H9 (cell line): Measurements from ENCODE around the gene PDC. TPM values are rescaled to one million over a fixed set of nuclear protein-coding genes. Genes with fewer than 3 reads are reported as not detected.

ENCODE experiments used
- DNase-seq: peaks from one replicate; pipeline ENCODE4 v3.0.0-alpha.2; 2017
- H2AFZ ChIP-seq: one replicate; pipeline ENCODE4 v1.6.1; 2013; ENCODE audit warnings: mild to moderate bottlenecking, low read length, control low read depth, moderate library complexity
- H2AK5ac ChIP-seq: 2 replicates; pipeline ENCODE4 v1.6.1; 2013; ENCODE audit warnings: low read length, control low read depth, mixed read lengths; ENCODE audit not compliant: insufficient read length
- H2BK120ac ChIP-seq: one replicate; pipeline ENCODE4 v1.6.1; 2013; ENCODE audit warnings: low read depth, mild to moderate bottlenecking, low read length, control low read depth, inconsistent platforms; ENCODE audit not compliant: poor library complexity, severe bottlenecking
- H2BK12ac ChIP-seq: 2 replicates; pipeline ENCODE4 v1.6.1; 2013; ENCODE audit warnings: low read length, control low read depth, mixed read lengths, low read depth; ENCODE audit not compliant: insufficient read length
- H2BK15ac ChIP-seq: 2 replicates; pipeline ENCODE4 v1.6.1; 2013; ENCODE audit warnings: low read depth, low read length, control low read depth
- H2BK20ac ChIP-seq: one replicate; pipeline ENCODE4 v1.6.1; 2013; ENCODE audit warnings: low read depth, mild to moderate bottlenecking, low read length, control low read depth, inconsistent platforms; ENCODE audit not compliant: poor library complexity, severe bottlenecking
- H2BK5ac ChIP-seq: 2 replicates; pipeline ENCODE4 v1.6.1; 2013; ENCODE audit warnings: low read length, control low read depth, mixed read lengths; ENCODE audit not compliant: insufficient read length
- H3K14ac ChIP-seq: 2 replicates; pipeline ENCODE4 v1.6.1; 2013; ENCODE audit warnings: low read length, control low read depth; ENCODE audit not compliant: insufficient read depth
- H3K18ac ChIP-seq: 2 replicates; pipeline ENCODE4 v1.6.1; 2013; ENCODE audit warnings: low read depth, mild to moderate bottlenecking, mixed read lengths, low read length, control low read depth; ENCODE audit not compliant: insufficient read length
- H3K23ac ChIP-seq: 2 replicates; pipeline ENCODE4 v1.6.1; 2013; ENCODE audit warnings: low read length, control low read depth, mixed read lengths, low read depth; ENCODE audit not compliant: insufficient read length
- H3K23me2 ChIP-seq: 2 replicates; pipeline ENCODE4 v1.6.1; 2013; ENCODE audit warnings: low read depth, mild to moderate bottlenecking, mixed read lengths, low read length, control low read depth; ENCODE audit not compliant: insufficient read length, poor library complexity, severe bottlenecking
- H3K27ac ChIP-seq: 2 replicates; pipeline ENCODE4 v1.5.1; 2013; ENCODE audit warnings: low read length, control low read depth, mixed read lengths, low read depth; ENCODE audit not compliant: insufficient read length
- H3K27me3 ChIP-seq: 2 replicates; pipeline ENCODE4 v1.6.1; 2013; ENCODE audit warnings: low read length, control low read depth, inconsistent platforms; ENCODE audit not compliant: insufficient read depth
- H3K4ac ChIP-seq: 2 replicates; pipeline ENCODE4 v1.6.1; 2013; ENCODE audit warnings: low read depth, mild to moderate bottlenecking, control low read depth, inconsistent platforms, low read length, moderate library complexity
- H3K4me1 ChIP-seq: 2 replicates; pipeline ENCODE4 v1.6.1; 2013; ENCODE audit warnings: low read length, control low read depth, inconsistent platforms; ENCODE audit not compliant: insufficient read depth
- H3K4me2 ChIP-seq: 2 replicates; pipeline ENCODE4 v1.6.1; 2013; ENCODE audit warnings: low read length, control low read depth, mixed read lengths; ENCODE audit not compliant: insufficient read length, insufficient read depth
- H3K56ac ChIP-seq: 2 replicates; pipeline ENCODE4 v1.6.1; 2013; ENCODE audit warnings: low read depth, mild to moderate bottlenecking, mixed read lengths, low read length, control low read depth; ENCODE audit not compliant: insufficient read length
- H3K79me1 ChIP-seq: 2 replicates; pipeline ENCODE4 v1.6.1; 2013; ENCODE audit warnings: low read depth, mild to moderate bottlenecking, moderate library complexity, low read length, control low read depth, inconsistent platforms; ENCODE audit not compliant: insufficient read depth, poor library complexity, severe bottlenecking
- H3K79me2 ChIP-seq: 2 replicates; pipeline ENCODE4 v1.6.1; 2013; ENCODE audit warnings: low read length, control low read depth, inconsistent platforms; ENCODE audit not compliant: insufficient read depth
- H3K9ac ChIP-seq: 2 replicates; pipeline ENCODE4 v1.6.1; 2013; ENCODE audit warnings: low read length, control low read depth, mixed read lengths; ENCODE audit not compliant: insufficient read length; ENCODE audit errors: extremely low read depth
- H3K9me3 ChIP-seq: one replicate; pipeline ENCODE4 v1.6.1; 2013; ENCODE audit warnings: low read depth, low read length, inconsistent platforms; ENCODE audit not compliant: control insufficient read depth
- H3T11ph ChIP-seq: one replicate; pipeline ENCODE4 v1.6.1; 2013; ENCODE audit warnings: mild to moderate bottlenecking, low read length, control low read depth, inconsistent platforms
- H4K20me1 ChIP-seq: one replicate; pipeline ENCODE4 v1.6.1; 2013; ENCODE audit not compliant: control insufficient read depth, insufficient read length, insufficient read depth
- H4K5ac ChIP-seq: 2 replicates; pipeline ENCODE4 v1.6.1; 2013; ENCODE audit warnings: low read depth, mild to moderate bottlenecking, mixed read lengths, low read length, control low read depth; ENCODE audit not compliant: insufficient read length
- H4K8ac ChIP-seq: replicated peaks from 2 replicates; pipeline ENCODE4 v1.6.1; 2013; ENCODE audit warnings: low read length, control low read depth, mixed read lengths, low read depth; ENCODE audit not compliant: insufficient read length
- H4K91ac ChIP-seq: 2 replicates; pipeline ENCODE4 v1.6.1; 2013; ENCODE audit warnings: low read depth, mild to moderate bottlenecking, moderate library complexity, mixed read lengths, low read length, control low read depth; ENCODE audit not compliant: insufficient read length
- H3K27ac Mint-ChIP-seq, 3 experiments: 2 replicates in 2 of 3; 3 replicates in 1 of 3; pipeline ENCODE4 v1.8.0; 2020 to 2021; ENCODE audit warnings: mixed read lengths in 3 of 3, mild to moderate bottlenecking in 1 of 3, moderate library complexity in 1 of 3
- H3K27me3 Mint-ChIP-seq: 2 replicates; pipeline ENCODE4 v1.8.0; 2021; ENCODE audit warnings: low read depth, mild to moderate bottlenecking, moderate library complexity, mixed read lengths
- H3K36me3 Mint-ChIP-seq, 3 experiments: 2 replicates in 2 of 3; 3 replicates in 1 of 3; pipeline ENCODE4 v1.8.0; 2020 to 2021; ENCODE audit warnings: low read depth in 3 of 3, mixed read lengths in 3 of 3; ENCODE audit not compliant: insufficient read depth in 1 of 3
- H3K4me1 Mint-ChIP-seq, 2 experiments: 2 replicates each; pipeline ENCODE4 v1.8.0; 2020; ENCODE audit warnings: mixed read lengths in 2 of 2
- H3K4me3 Mint-ChIP-seq, 2 experiments: 2 replicates in 1 of 2; 3 replicates in 1 of 2; pipeline ENCODE4 v1.8.0; 2020 to 2021; ENCODE audit warnings: mild to moderate bottlenecking in 2 of 2, mixed read lengths in 2 of 2, moderate library complexity in 1 of 2
- H3K9me3 Mint-ChIP-seq, 2 experiments: 2 replicates in 1 of 2; 3 replicates in 1 of 2; pipeline ENCODE4 v1.8.0; 2020; ENCODE audit warnings: mild to moderate bottlenecking in 2 of 2, mixed read lengths in 2 of 2, moderate library complexity in 1 of 2
- CTCF ChIP-seq: fragments of 200-600 bp; sonication (generic); conservative IDR thresholded peaks from 3 replicates; pipeline ENCODE4 v1.8.0; 2021; ENCODE audit warnings: antibody characterized with exemption, mild to moderate bottlenecking
- WGBS: extraction: QIAGEN DNeasy Blood & Tissue Kit; methylation state at CpG from one replicate; pipeline ENCODE4 v1.1.7; 2013; ENCODE audit warnings: missing lambda C conversion rate, low lambda C conversion rate, mixed read lengths; ENCODE audit not compliant: insufficient read length; ENCODE audit errors: extremely low coverage; 5-methylcytosine and 5-hydroxymethylcytosine counted together
- total RNA-seq: library from RNA; stranded (reverse); gene quantifications from 2 replicates; pipeline ENCODE4 v1.2.1, GENCODE V29; 2021

Gene PDC
- total RNA-seq, 1 experiment from 2014 or later, result not detected

- no peak overlapping the region for H3K9ac ChIP-seq
- H3K4me1 ChIP-seq, result no peaks in the 10 kb centered on the region
- no peak for TF ChIP-seq CTCF
- Mint-ChIP-seq H3K9me3 (no peaks in the 10 kb centered on the region; a peak in 1 of 5 replicates), H3K27me3 (no peaks in the 10 kb centered on the region), H3K4me3 (no peak overlapping the region), H3K4me1 (no peaks in the 10 kb centered on the region), H3K36me3 (no peaks in the 10 kb centered on the region), H3K27ac (no peak overlapping the region)
- H2BK15ac ChIP-seq, result no peak overlapping the region
- no peaks in the 10 kb centered on the region for H3K79me1 ChIP-seq
- no peak overlapping the region for H2BK5ac ChIP-seq
- no peak overlapping the region for H3K56ac ChIP-seq
- no peaks in the 10 kb centered on the region for H3K23me2 ChIP-seq
- no peaks in the 10 kb centered on the region for H4K20me1 ChIP-seq
- no peak overlapping the region for H2BK20ac ChIP-seq
- H2AFZ ChIP-seq, result no peak overlapping the region
- no peak overlapping the region for H3K23ac ChIP-seq
- no peak for DNase-seq
- no peak overlapping the region for H2BK12ac ChIP-seq
- no peaks in the 10 kb centered on the region for H3K9me3 ChIP-seq
- H3K4me2 ChIP-seq, result no peak overlapping the region
- H3K27me3 ChIP-seq, result no peaks in the 10 kb centered on the region
- H2BK120ac ChIP-seq, result no peak overlapping the region
- no peaks in the 10 kb centered on the region for H3K79me2 ChIP-seq
- H3K4ac ChIP-seq, result no peak overlapping the region
- no peak overlapping the region for H3K18ac ChIP-seq
- H4K8ac ChIP-seq, result no peak overlapping the region
- H2AK5ac ChIP-seq, result no peak overlapping the region
- no peak overlapping the region for H3K14ac ChIP-seq
- H4K5ac ChIP-seq, result no peak overlapping the region
- WGBS, result no CpG with 5 or more reads among the region's 2 CpGs
- H3T11ph ChIP-seq, result no peak overlapping the region
- no peak overlapping the region for H4K91ac ChIP-seq
- no peak overlapping the region for H3K27ac ChIP-seq
These were observed 26.2 kb upstream of the PDC start for GRCh38 chr1:186487163-186487562.
